GM23338 (cell line): Measurements from ENCODE around the gene C2orf49. TPM values are rescaled to one million over a fixed set of nuclear protein-coding genes. Genes with fewer than 3 reads are reported as not detected.

Experiments
- ATAC-seq: fragments of 200-7000 bp; cut with Tn5 transposase; 3 replicates; pipeline ENCODE4 v1.9.1; 2020
- DNase-seq: peaks from one replicate; pipeline ENCODE4 v3.0.0-alpha.2; 2015; ENCODE audit warnings: low spot score
- H2AFZ ChIP-seq: fragments of 200-600 bp; sonication (generic); 2 replicates; pipeline ENCODE4 v1.8.0; 2016; ENCODE audit warnings: antibody characterized with exemption, mild to moderate bottlenecking, moderate library complexity
- H3F3A ChIP-seq: fragments of 200-600 bp; sonication (generic); replicated peaks from 2 replicates; pipeline ENCODE4 v1.8.0; 2017; ENCODE audit warnings: antibody characterized with exemption, mixed run types, low read depth
- H3K27ac ChIP-seq: fragments of 200-600 bp; sonication (generic); 2 replicates; pipeline ENCODE4 v1.6.1; 2016; ENCODE audit warnings: low read depth
- H3K27me3 ChIP-seq: fragments of 200-600 bp; sonication (generic); 2 replicates; pipeline ENCODE4 v1.8.0; 2016; ENCODE audit warnings: mild to moderate bottlenecking, mixed run types, moderate library complexity; ENCODE audit not compliant: insufficient read depth
- H3K36me3 ChIP-seq: fragments of 200-600 bp; sonication (generic); 2 replicates; pipeline ENCODE4 v1.8.0; 2016; ENCODE audit warnings: mild to moderate bottlenecking; ENCODE audit not compliant: insufficient read depth
- H3K4me1 ChIP-seq: fragments of 200-600 bp; sonication (generic); 2 replicates; pipeline ENCODE4 v1.8.0; 2016; ENCODE audit warnings: mild to moderate bottlenecking, moderate library complexity; ENCODE audit not compliant: insufficient read depth
- H3K4me2 ChIP-seq: fragments of 200-600 bp; sonication (generic); 2 replicates; pipeline ENCODE4 v1.7.1; 2017; ENCODE audit warnings: mixed run types
- H3K4me3 ChIP-seq: fragments of 200-600 bp; sonication (generic); 2 replicates; pipeline ENCODE4 v1.6.1; 2016; ENCODE audit warnings: mixed run types
- H3K79me2 ChIP-seq: fragments of 200-600 bp; sonication (generic); replicated peaks from 2 replicates; pipeline ENCODE4 v1.8.0; 2017; ENCODE audit warnings: mild to moderate bottlenecking; ENCODE audit not compliant: insufficient read depth
- H3K9me2 ChIP-seq: fragments of 200-600 bp; sonication (generic); 2 replicates; pipeline ENCODE4 v1.8.0; 2017; ENCODE audit not compliant: insufficient read depth
- H4K20me1 ChIP-seq: fragments of 200-600 bp; sonication (generic); replicated peaks from 2 replicates; pipeline ENCODE4 v1.8.0; 2017; ENCODE audit warnings: mild to moderate bottlenecking; ENCODE audit not compliant: insufficient read depth
- H3K27ac Mint-ChIP-seq: 2 replicates; pipeline ENCODE4 v1.8.0; 2020; ENCODE audit warnings: inconsistent platforms, mild to moderate bottlenecking, moderate library complexity, mixed read lengths
- H3K27me3 Mint-ChIP-seq: 3 replicates; pipeline ENCODE4 v1.8.0; 2022; ENCODE audit warnings: low read depth, mild to moderate bottlenecking, moderate library complexity, mixed read lengths, inconsistent platforms; ENCODE audit not compliant: insufficient read depth, poor library complexity
- H3K36me3 Mint-ChIP-seq: 3 replicates; pipeline ENCODE4 v1.8.0; 2021; ENCODE audit warnings: low read depth, mild to moderate bottlenecking, inconsistent platforms, moderate library complexity, mixed read lengths
- H3K4me1 Mint-ChIP-seq: 3 replicates; pipeline ENCODE4 v1.8.0; 2020; ENCODE audit warnings: mild to moderate bottlenecking, inconsistent platforms, mixed read lengths
- H3K4me3 Mint-ChIP-seq: 3 replicates; pipeline ENCODE4 v1.8.0; 2021; ENCODE audit warnings: moderate library complexity, mild to moderate bottlenecking, inconsistent platforms, mixed read lengths
- H3K9me3 Mint-ChIP-seq: 3 replicates; pipeline ENCODE4 v1.8.0; 2020; ENCODE audit warnings: moderate library complexity, mild to moderate bottlenecking, inconsistent platforms, mixed read lengths
- CREB1 ChIP-seq: fragments of 250-450 bp; sonication (Bioruptor Pico); IDR thresholded peaks from 2 replicates; pipeline ENCODE4 v1.5.0; 2020; ENCODE audit warnings: low read depth, mild to moderate bottlenecking, moderate library complexity
- ETS1 ChIP-seq: IDR thresholded peaks from 2 replicates; pipeline ENCODE4 v1.6.1; 2016; ENCODE audit warnings: antibody characterized with exemption
- EZH2 ChIP-seq: fragments of 200-600 bp; sonication (generic); IDR thresholded peaks from one replicate; pipeline ENCODE4 v1.8.0; 2017; ENCODE audit warnings: antibody characterized with exemption, mild to moderate bottlenecking, low read depth; ENCODE audit not compliant: unreplicated experiment
- EZH2phosphoT487 ChIP-seq: fragments of 200-600 bp; sonication (generic); IDR thresholded peaks from one replicate; pipeline ENCODE4 v1.8.1; 2018; ENCODE audit warnings: antibody characterized with exemption; ENCODE audit not compliant: unreplicated experiment
- JUNB ChIP-seq: IDR thresholded peaks from one replicate; pipeline ENCODE4 v1.6.1; 2016; ENCODE audit warnings: antibody characterized with exemption; ENCODE audit not compliant: unreplicated experiment
- NANOG ChIP-seq: IDR thresholded peaks from 2 replicates; pipeline ENCODE4 v1.6.1; 2016; ENCODE audit warnings: antibody characterized with exemption, borderline replicate concordance
- POLR2AphosphoS5 ChIP-seq: IDR thresholded peaks from 2 replicates; pipeline ENCODE4 v1.6.1; 2016; ENCODE audit warnings: antibody characterized with exemption, low read depth
- STAT1 ChIP-seq: IDR thresholded peaks from one replicate; pipeline ENCODE4 v1.6.1; 2016; ENCODE audit warnings: antibody characterized with exemption; ENCODE audit not compliant: unreplicated experiment
- ZNF114 ChIP-seq: fragments of 250-450 bp; sonication (Bioruptor Pico); IDR thresholded peaks from 2 replicates; pipeline ENCODE4 v1.5.0; 2020; ENCODE audit warnings: mild to moderate bottlenecking, moderate library complexity
- ZNF331 ChIP-seq: fragments of 250-450 bp; sonication (Bioruptor Pico); IDR thresholded peaks from 2 replicates; pipeline ENCODE4 v1.5.0; 2020; ENCODE audit warnings: low read depth, mild to moderate bottlenecking, moderate library complexity
- ZNF462 ChIP-seq: fragments of 250-450 bp; sonication (Bioruptor Pico); IDR thresholded peaks from 2 replicates; pipeline ENCODE4 v1.5.0; 2020; ENCODE audit warnings: mild to moderate bottlenecking, moderate library complexity
- polyA plus RNA-seq: library from polyadenylated mRNA; unstranded; fragments of >200 nt; fragmentation: Nextera tagmentation; extraction: Ambion mirVana; gene quantifications from 2 replicates; pipeline ENCODE4 v1.2.1, GENCODE V29; 2016
- total RNA-seq: library from RNA; depleted of rRNA; stranded (reverse); fragments of >200 nt; shearing (Covaris generic); gene quantifications from 2 replicates; pipeline ENCODE4 v1.2.3, GENCODE V29; 2014
- TF ChIP-seq, protein P1 (sequence below), 2 experiments: fragments of 200-600 bp in 1 of 2; sonication (generic) in 1 of 2; conservative IDR thresholded peaks; 2 replicates each; pipeline versions ENCODE4 v1.5.1 to v1.6.1; 2016 to 2017; ENCODE audit warnings: antibody characterized with exemption in 2 of 2, low read depth in 2 of 2, mild to moderate bottlenecking in 2 of 2, moderate library complexity in 1 of 2
- TF ChIP-seq, protein P2 (sequence below): IDR thresholded peaks from one replicate; pipeline ENCODE4 v1.6.1; 2018; ENCODE audit warnings: antibody characterized with exemption; ENCODE audit not compliant: unreplicated experiment

The C2orf49 gene
- total and polyA plus RNA-seq, 2 experiments from 2014 or later, result 19.6 to 33.8 TPM

GRCh38 chr2:105339414-105339813 is 2.1 kb downstream of the C2orf49 start:
- H3K4me3 ChIP-seq, result no peak overlapping the region
- Mint-ChIP-seq H3K27me3 (peaks cover 6% of the 10 kb centered on the region), H3K4me1 (peaks cover 6% of the 10 kb centered on the region; the same call in 1 of the 3 replicates), H3K27ac (no peak overlapping the region), H3K9me3 (no peaks in the 10 kb centered on the region), H3K36me3 (peaks cover 32% of the 10 kb centered on the region), H3K4me3 (peak overlapping the region; percentile 30; the same call in 1 of the 3 replicates)
- no peak for TF ChIP-seq STAT1
- no peak for TF ChIP-seq CREB1 (CRISPR knock-in tag)
- TF ChIP-seq, protein P1, sequence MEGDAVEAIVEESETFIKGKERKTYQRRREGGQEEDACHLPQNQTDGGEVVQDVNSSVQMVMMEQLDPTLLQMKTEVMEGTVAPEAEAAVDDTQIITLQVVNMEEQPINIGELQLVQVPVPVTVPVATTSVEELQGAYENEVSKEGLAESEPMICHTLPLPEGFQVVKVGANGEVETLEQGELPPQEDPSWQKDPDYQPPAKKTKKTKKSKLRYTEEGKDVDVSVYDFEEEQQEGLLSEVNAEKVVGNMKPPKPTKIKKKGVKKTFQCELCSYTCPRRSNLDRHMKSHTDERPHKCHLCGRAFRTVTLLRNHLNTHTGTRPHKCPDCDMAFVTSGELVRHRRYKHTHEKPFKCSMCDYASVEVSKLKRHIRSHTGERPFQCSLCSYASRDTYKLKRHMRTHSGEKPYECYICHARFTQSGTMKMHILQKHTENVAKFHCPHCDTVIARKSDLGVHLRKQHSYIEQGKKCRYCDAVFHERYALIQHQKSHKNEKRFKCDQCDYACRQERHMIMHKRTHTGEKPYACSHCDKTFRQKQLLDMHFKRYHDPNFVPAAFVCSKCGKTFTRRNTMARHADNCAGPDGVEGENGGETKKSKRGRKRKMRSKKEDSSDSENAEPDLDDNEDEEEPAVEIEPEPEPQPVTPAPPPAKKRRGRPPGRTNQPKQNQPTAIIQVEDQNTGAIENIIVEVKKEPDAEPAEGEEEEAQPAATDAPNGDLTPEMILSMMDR (conservative IDR thresholded peaks at IDR 0.05; ENCODE audit: low read depth in 2 of 2), result no peak
- no peak for TF ChIP-seq POLR2AphosphoS5
- TF ChIP-seq JUNB, result no peak
- TF ChIP-seq EZH2phosphoT487, result no peak
- TF ChIP-seq, protein P2, sequence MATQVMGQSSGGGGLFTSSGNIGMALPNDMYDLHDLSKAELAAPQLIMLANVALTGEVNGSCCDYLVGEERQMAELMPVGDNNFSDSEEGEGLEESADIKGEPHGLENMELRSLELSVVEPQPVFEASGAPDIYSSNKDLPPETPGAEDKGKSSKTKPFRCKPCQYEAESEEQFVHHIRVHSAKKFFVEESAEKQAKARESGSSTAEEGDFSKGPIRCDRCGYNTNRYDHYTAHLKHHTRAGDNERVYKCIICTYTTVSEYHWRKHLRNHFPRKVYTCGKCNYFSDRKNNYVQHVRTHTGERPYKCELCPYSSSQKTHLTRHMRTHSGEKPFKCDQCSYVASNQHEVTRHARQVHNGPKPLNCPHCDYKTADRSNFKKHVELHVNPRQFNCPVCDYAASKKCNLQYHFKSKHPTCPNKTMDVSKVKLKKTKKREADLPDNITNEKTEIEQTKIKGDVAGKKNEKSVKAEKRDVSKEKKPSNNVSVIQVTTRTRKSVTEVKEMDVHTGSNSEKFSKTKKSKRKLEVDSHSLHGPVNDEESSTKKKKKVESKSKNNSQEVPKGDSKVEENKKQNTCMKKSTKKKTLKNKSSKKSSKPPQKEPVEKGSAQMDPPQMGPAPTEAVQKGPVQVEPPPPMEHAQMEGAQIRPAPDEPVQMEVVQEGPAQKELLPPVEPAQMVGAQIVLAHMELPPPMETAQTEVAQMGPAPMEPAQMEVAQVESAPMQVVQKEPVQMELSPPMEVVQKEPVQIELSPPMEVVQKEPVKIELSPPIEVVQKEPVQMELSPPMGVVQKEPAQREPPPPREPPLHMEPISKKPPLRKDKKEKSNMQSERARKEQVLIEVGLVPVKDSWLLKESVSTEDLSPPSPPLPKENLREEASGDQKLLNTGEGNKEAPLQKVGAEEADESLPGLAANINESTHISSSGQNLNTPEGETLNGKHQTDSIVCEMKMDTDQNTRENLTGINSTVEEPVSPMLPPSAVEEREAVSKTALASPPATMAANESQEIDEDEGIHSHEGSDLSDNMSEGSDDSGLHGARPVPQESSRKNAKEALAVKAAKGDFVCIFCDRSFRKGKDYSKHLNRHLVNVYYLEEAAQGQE, result no peak
- no peak for TF ChIP-seq ZNF114
- no peak for TF ChIP-seq ZNF331 (CRISPR knock-in tag)
- TF ChIP-seq EZH2, result no peak
- TF ChIP-seq ZNF462 (CRISPR knock-in tag), result no peak
- TF ChIP-seq NANOG, result no peak
- TF ChIP-seq ETS1, result no peak
- H3K4me1 ChIP-seq, result peaks cover 18% of the 10 kb centered on the region
- DNase-seq, result no peak
- H3K36me3 ChIP-seq, result peaks cover 42% of the 10 kb centered on the region
- H3K27me3 ChIP-seq, result no peaks in the 10 kb centered on the region
- no peak overlapping the region for H3K27ac ChIP-seq
- H3F3A ChIP-seq, result no peaks in the 10 kb centered on the region
- peaks cover 52% of the 10 kb centered on the region for H3K79me2 ChIP-seq
- H3K9me2 ChIP-seq, result no peaks in the 10 kb centered on the region
- no peak for ATAC-seq
- peak overlapping the region; percentile 96; the same call in 1 of the 2 replicates for H3K4me2 ChIP-seq
- H2AFZ ChIP-seq, result no peak overlapping the region
- H4K20me1 ChIP-seq, result peaks cover 16% of the 10 kb centered on the region; the same call in 1 of the 2 replicates
